Stimulated activated CD8-positive, alpha-beta memory T cell treated with anti-CD3 and anti-CD28 coated beads, Interleukin-15, amount 100 ng/mL, for 48 hours (primary cell): Measurements from ENCODE around the gene BICDL2.
"Not testable (repeated sequence)": the region's sequence is repeated elsewhere in the genome, so short reads cannot be mapped to it uniquely, and the experiment has no call there.

ENCODE experiments used
- DNase-seq, 2 donors: peaks; one replicate each; pipeline ENCODE4 v3.0.0-alpha.2; 2020; ENCODE audit warnings: low read depth in 2 of 2

BICDL2 gene, protein sequence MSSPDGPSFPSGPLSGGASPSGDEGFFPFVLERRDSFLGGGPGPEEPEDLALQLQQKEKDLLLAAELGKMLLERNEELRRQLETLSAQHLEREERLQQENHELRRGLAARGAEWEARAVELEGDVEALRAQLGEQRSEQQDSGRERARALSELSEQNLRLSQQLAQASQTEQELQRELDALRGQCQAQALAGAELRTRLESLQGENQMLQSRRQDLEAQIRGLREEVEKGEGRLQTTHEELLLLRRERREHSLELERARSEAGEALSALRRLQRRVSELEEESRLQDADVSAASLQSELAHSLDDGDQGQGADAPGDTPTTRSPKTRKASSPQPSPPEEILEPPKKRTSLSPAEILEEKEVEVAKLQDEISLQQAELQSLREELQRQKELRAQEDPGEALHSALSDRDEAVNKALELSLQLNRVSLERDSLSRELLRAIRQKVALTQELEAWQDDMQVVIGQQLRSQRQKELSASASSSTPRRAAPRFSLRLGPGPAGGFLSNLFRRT

DNA sequence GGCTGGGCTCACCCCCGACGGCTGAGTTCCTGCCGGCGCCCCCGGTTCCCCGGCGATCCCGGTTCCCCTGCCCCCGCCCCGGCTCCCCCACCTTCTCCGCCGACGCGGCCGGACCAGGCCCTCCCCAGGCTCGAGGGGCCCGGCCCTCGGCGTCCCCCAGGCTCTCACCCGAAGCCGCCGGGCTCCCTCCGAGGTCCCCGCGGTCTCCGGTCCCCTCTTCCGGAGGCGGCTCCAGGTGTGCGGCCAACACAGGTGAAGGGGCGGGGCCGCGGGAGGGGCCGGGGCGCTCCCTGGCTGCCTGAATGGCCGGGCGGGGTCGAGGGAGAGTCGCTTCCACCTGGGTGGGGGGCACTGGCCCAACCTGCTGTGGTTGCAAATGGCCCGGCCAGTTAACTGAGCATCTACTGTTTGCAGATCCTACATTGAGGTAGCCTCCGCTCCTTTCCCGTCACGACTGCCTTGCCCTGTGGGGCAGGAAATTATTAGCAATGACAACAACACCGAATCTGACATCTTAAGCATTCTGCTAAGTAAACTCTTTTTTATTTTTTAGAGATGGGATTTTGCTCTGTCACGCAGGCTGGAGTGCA lies at the start of gene BICDL2:
Gene BICDL2 (minus strand): TSS at position 219 of the 590 bp plus-strand sequence. CDS start 1,448 bp downstream, outside the sequence.
- DNase-seq = no peak

GRCh38 chr16:3085868-3086595 lies 49.3 kb upstream of the BICDL2 start:
- no peak for DNase-seq

DNA sequence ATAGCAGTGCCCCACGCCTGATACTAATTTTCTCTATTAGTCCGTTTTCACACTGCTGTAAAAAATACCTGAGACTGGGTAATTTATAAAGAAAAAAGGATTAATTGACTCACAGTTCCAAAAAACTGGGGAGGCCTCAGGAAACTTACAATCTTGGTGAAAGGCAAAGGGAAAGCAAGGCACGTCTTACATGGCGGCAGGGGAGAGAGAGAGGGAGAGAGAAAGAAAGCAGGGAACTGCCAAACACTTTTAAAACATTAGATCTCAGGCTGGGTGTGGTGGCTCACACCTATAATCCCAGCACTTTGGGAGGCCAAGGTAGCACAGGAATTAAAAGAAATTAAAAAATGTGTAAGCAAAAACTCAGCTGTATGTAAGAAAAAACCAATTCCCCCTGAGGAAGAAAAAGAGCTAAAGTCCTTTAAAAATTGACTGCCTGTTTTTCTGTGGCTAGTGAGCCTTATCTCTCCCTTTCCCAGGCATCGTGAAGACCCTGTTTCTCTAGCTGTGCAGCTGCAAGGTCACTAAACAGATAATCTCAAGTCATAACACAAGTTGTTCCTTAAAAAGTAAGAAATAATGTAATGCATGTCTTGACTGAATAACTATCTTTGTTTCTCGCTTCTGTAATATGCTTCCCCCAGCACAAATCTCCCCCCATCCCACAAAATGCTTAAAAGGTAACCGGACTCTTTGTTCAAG lies 48.4 kb upstream of the BICDL2 start:
- DNase-seq = no peak

GRCh38 chr16:3084491-3084890 lies 47.7 kb upstream of the BICDL2 start:
- DNase-seq = no peak

- DNase-seq = not testable (repeated sequence)
These were observed 46.7 kb upstream of the BICDL2 start for GRCh38 chr16:3083408-3083807.

- DNase-seq = not testable (repeated sequence)
These were observed 45.2 kb upstream of the BICDL2 start for GRCh38 chr16:3081957-3082356.

DNA sequence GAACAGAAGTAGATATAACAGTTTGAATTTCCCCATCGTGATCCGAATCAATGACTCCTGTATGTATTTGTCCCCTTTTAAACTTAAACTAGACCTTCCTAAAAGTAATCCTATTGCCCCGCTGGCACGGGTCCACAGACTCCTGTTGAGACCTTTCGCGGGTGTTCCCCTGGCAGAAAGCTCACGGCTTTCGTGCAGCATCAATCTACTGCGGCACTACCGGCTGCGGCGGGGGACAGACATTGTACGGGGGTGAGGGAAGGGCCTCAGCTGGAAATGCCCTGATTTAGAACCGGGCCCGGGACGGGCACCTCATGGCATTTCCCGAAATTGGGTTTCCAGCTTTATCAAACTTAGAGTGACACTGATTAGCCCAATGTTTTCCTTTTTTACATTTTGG lies 43.3 kb upstream of the BICDL2 start:
- no peak for DNase-seq

GRCh38 chr16:3076577-3076976 lies 39.8 kb upstream of the BICDL2 start:
- DNase-seq = no peak

GRCh38 chr16:3075946-3076345 lies 39.2 kb upstream of the BICDL2 start:
- DNase-seq = not testable (repeated sequence)

GRCh38 chr16:3075523-3075915 lies 38.8 kb upstream of the BICDL2 start:
- DNase-seq = no peak

DNA sequence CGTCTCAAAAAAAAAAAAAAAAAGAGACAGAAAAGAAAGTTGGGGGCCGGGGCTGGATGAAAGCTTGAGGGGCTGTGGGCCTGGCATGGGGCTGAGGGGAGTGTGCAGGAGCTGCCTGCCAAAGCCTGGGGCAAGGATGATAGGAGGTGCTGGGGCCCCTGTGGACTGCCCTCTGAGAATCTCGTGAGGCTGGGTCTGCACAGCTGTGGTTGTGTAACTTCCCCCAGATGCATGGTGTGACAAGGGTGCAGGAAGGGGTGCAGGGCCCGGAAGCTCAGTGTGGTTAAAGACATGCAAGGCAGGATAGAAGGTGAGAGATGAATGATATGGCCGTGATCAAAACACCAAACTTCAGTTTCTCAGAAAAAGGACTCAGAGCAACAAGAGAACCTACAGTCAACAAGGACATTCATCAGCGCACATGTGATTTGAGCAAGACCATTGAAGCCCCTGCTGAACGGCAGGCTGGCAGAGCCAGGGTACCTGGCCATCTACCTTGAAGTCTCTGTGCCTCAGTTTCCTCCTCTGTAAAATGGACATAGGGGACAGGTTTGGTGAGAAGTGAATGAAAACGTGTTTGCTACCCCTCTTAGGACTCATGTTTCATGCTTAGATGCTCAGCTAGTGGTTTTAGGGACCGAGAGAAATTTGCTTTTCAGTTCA lies 38.2 kb upstream of the BICDL2 start:
- DNase-seq = peak; percentile 74 to 77

- DNase-seq = no peak
These were observed 36.7 kb upstream of the BICDL2 start for GRCh38 chr16:3073448-3073847.

DNA sequence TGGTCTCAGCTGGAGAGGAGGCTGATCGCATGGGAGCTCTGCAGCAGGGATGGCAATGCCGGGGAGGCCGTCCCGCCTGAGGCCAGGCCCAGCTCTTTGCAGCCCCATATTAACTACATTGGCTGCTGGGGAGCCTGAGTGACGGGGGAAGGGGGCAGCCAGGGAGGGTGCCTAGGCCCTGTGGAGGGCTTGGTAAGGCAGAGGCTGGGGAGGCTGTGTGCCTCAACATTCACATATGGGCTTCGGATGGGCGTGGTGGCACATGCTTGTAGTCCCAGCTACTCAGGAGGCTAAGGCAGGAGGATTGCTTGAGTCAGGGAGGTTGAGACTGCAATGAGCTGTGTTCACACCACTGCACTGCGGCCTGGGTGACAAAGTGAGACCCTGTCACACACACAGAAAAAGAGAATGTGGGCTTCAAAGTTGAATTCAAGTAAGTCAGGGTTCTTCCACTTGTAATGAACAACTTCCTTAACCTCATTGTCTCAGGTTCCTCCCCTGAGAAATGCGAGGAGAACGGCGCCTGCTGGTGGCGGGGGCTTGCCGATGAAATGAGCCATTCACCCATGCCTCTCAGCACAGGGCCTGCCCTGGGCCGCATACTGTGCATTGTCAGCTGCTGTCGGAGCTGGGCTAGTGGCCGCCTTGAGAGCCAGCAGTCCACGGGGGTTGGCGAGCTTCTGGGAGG lies 36.0 kb upstream of the BICDL2 start:
- not testable (repeated sequence) for DNase-seq

DNA sequence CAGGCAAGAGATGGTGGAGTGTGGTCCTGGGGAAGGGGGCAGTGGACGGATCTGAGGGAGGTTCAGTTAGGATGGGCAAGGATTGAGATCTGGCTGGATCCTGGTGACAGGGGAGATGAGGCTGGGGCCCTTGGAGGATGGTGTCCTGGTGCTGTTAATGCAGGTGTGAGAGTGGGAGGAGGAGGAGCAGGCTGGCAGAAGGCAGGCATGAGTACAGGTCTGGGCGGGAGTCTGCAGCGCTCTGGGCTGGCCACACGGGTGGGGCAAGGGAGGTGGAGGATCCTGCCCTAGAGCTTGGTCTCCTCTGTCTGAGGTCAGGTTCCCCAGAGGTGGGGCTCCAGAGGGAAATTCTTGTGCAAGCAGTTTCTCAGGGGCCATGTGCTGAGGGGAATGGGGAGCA lies 35.4 kb upstream of the BICDL2 start:
- not testable (repeated sequence) for DNase-seq

GRCh38 chr16:3071655-3072054 lies 34.9 kb upstream of the BICDL2 start:
- DNase-seq = no peak

GRCh38 chr16:3070608-3071111 lies 33.9 kb upstream of the BICDL2 start:
- DNase-seq = no peak

DNA sequence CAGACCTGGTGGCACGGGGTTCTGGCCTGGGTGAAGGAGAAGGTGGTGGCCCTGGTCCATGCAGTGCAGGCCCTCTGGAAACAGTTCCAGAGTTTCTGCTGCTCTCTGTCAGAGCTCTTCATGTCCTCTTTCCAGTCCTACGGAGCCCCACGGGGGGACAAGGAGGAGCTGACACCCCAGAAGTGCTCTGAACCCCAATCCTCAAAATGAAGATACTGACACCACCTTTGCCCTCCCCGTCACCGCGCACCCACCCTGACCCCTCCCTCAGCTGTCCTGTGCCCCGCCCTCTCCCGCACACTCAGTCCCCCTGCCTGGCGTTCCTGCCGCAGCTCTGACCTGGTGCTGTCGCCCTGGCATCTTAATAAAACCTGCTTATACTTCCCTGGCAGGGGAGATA lies 32.4 kb upstream of the BICDL2 start:
- not testable (repeated sequence) for DNase-seq

- DNase-seq = no peak
These were observed 31.7 kb upstream of the BICDL2 start for GRCh38 chr16:3068487-3068886.

DNA sequence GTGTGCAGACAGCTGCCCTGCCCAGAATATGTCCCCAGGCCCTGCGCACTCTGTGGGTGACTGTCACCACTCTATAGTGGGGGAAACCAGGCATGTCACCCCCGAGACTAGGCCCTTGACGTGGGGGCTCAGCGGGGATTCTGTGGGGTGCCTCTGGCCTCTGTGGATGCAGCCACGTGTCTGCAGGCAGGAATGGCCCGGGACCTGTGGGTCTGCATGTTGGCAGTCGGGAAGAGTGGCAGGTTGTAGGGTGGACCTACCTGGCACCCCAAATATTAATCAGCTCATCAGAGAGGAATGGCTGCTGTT lies 29.6 kb upstream of the BICDL2 start:
- no peak for DNase-seq

DNA sequence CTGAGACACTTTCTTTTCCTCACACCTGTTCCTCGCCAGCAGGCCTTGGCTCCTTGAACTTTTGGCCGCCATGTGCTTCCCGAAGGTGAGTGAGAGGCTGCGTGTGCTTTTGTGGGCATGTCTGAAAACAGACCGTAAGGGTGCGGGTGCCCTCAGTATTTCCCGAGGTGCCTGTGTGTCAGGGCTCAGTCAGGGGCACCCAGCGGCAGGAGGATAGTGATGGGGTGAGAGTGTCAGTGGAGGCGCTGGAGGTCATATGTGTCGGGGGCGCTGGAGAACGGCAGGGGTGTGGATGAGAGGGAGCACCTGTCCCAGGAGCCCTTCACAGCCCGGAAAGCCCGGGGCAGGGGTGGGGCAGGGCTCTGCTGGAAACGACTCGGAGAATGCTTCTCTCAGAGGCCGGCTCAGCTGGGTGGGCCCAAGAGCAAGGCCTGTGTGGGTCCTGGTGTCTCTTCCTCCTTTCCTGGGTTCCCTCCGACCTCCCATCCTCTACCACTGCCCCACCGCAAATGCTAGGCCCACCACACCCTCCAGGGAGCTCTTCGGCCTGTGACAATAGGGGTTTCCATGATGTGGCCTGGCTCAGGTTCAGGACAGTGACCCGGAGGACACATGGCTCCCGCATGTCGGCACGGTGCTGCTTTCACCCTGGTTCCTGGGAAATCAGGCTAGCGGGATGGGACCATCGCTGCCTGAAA lies 29.1 kb upstream of the BICDL2 start:
- DNase-seq = no peak
